ENCODE results near the gene MUC5B. TPM values are rescaled to one million over a fixed set of nuclear protein-coding genes. Genes with fewer than 3 reads are reported as not detected.

Gene MUC5B
- total RNA-seq, 1 donor from 2014 or later = 0.25 TPM

DNA sequence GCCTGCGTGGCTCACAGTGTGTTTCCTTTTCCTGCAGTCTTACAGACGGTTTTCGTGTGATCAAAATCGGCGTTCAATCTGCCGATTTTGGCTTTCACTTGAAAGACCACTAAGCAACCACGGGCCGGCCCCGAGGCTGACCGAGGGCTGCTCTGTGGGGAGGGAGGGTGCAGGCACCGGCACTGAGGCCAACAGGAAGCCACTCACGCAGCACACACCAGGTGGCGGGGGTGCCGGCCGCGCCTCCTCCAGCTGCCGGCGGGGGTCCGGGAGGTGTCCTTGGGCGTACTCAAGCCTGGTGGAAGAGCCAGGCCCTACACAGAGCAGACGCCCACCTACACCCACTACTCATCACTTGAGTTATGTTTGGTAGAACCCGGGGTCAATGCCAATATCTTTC lies 72.2 kb downstream of the MUC5B start:
- H3K9me3 ChIP-seq = no peaks in the 10 kb centered on the region
- intact Hi-C loops (cut with DNase I) = no loop called here
- DNase-seq (ENCODE audit: extremely low spot score in 2 of 2) = no peak
- TF ChIP-seq POLR2A (IDR thresholded peaks at IDR 0.05) (no peak), POLR2AphosphoS5 (IDR thresholded peaks at IDR 0.05; ENCODE audit: insufficient read depth in 1 of 2, low read depth in 1 of 2) (no peak)
- H3K4me3 ChIP-seq = no peak overlapping the region
- peaks cover 0 to 38% of the 10 kb centered on the region in 2 donors for H3K36me3 ChIP-seq
- no peak overlapping the region for H3K27ac ChIP-seq
- no peaks in the 10 kb centered on the region for H3K27me3 ChIP-seq
- H3K4me1 ChIP-seq = peaks cover 42% of the 10 kb centered on the region

DNA sequence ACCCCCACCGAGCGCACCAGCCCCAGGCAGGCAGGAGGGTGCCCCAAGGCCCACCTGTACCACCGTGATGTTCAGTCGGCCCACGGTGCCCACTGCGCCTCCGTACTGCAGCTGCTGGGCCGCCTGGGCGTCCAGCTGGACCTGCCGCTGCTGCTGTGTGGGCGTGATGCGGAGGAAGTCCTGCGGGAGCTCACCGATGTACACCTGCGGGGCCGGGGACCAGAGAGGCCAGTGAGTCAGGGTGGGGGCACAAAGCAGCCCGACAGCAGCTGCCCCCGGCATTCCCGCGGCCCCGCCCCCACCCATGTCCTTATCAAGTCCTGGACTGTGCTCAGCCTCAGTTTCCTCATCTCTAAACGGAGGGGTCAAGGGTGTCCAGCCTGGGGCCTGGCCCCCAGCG lies 72.7 kb downstream of the MUC5B start:
- H3K36me3 ChIP-seq = peaks cover 0 to 33% of the 10 kb centered on the region in 2 donors
- DNase-seq (ENCODE audit: extremely low spot score in 2 of 2) = no peak
- intact Hi-C loops (cut with DNase I) = no loop called here

DNA sequence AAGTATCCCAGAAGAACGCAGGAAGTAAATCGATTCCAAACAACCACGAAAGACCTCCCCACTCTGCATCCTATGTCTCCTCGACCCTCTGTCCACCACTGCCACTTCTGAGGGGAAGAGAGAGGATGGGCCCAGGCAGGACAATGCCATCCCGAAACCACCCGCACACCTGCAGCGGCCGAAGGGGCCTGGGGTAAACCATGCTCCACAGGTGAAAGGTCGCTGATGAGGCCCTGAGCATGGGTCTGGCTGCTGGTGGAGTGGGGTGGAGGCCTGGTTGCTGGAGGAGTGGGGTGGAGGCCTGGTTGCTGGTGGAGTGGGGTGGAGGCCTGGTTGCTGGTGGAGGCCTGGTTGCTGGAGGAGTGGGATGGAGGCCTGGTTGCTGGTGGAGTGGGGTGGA lies 73.4 kb downstream of the MUC5B start:
- TF ChIP-seq POLR2A (IDR thresholded peaks at IDR 0.05) = no peak
- TF ChIP-seq, protein P1, sequence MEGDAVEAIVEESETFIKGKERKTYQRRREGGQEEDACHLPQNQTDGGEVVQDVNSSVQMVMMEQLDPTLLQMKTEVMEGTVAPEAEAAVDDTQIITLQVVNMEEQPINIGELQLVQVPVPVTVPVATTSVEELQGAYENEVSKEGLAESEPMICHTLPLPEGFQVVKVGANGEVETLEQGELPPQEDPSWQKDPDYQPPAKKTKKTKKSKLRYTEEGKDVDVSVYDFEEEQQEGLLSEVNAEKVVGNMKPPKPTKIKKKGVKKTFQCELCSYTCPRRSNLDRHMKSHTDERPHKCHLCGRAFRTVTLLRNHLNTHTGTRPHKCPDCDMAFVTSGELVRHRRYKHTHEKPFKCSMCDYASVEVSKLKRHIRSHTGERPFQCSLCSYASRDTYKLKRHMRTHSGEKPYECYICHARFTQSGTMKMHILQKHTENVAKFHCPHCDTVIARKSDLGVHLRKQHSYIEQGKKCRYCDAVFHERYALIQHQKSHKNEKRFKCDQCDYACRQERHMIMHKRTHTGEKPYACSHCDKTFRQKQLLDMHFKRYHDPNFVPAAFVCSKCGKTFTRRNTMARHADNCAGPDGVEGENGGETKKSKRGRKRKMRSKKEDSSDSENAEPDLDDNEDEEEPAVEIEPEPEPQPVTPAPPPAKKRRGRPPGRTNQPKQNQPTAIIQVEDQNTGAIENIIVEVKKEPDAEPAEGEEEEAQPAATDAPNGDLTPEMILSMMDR (IDR thresholded peaks at IDR 0.05) = no peak
- TF ChIP-seq POLR2AphosphoS5 (IDR thresholded peaks at IDR 0.05; ENCODE audit: insufficient read depth in 1 of 2, low read depth in 1 of 2) = no peak
- peaks cover 54% of the 10 kb centered on the region for H3K4me1 ChIP-seq
- no peak overlapping the region for H3K4me3 ChIP-seq
- no peaks in the 10 kb centered on the region for H3K9me3 ChIP-seq
- no peak overlapping the region for H3K27ac ChIP-seq
- H3K27me3 ChIP-seq = no peaks in the 10 kb centered on the region
- peaks cover 0 to 27% of the 10 kb centered on the region in 2 donors for H3K36me3 ChIP-seq
- DNase-seq (ENCODE audit: extremely low spot score in 2 of 2) = no peak
- intact Hi-C loops (cut with DNase I) = no loop called here

More for the DNA sequence above, 72.7 kb downstream of the MUC5B start:
- TF ChIP-seq, protein P1 (IDR thresholded peaks at IDR 0.05) = no peak
- TF ChIP-seq POLR2AphosphoS5 (IDR thresholded peaks at IDR 0.05; ENCODE audit: insufficient read depth in 1 of 2, low read depth in 1 of 2) = no peak
- TF ChIP-seq POLR2A (IDR thresholded peaks at IDR 0.05) = no peak
- H3K27me3 ChIP-seq = no peaks in the 10 kb centered on the region
- no peak overlapping the region for H3K4me3 ChIP-seq
- no peaks in the 10 kb centered on the region for H3K9me3 ChIP-seq
- H3K27ac ChIP-seq = no peak overlapping the region
- peaks cover 47% of the 10 kb centered on the region for H3K4me1 ChIP-seq

DNA sequence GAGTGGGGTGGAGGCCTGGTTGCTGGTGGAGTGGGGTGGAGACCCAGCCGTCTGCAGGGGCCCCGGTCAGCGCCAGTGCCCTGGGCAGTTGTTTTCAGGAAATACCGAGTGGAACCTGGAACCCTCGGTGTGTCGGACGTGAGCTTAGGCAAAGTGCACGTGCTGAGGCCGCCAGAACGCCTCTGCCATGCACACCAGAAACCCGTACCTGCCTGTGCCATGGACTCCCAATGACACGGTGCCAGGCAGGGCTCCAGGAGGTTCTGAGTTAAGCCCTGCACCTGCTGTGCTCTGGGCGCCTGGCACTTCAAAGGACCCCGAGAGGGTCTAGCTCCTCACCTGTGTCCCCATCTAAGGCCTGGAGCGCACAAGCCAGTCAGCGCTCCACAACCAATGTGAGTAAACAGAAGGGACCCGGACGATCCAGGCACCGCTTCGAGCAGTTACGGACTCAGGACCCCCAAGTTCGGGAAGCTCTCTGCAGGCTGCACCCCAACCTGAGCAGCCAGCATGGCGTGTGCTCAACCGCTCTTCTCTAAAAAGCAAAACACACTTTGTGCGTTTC lies 74.2 kb downstream of the MUC5B start:
- H3K9me3 ChIP-seq = no peaks in the 10 kb centered on the region
- intact Hi-C loops (cut with DNase I) = no loop called here
- no peak for TF ChIP-seq POLR2AphosphoS5 (IDR thresholded peaks at IDR 0.05; ENCODE audit: insufficient read depth in 1 of 2, low read depth in 1 of 2)
- TF ChIP-seq POLR2A (IDR thresholded peaks at IDR 0.05) = no peak
- TF ChIP-seq, protein P1 (IDR thresholded peaks at IDR 0.05) = no peak
- no peak overlapping the region for H3K4me3 ChIP-seq
- peaks cover 0 to 27% of the 10 kb centered on the region in 2 donors for H3K36me3 ChIP-seq
- peaks cover 58% of the 10 kb centered on the region for H3K4me1 ChIP-seq
- DNase-seq (ENCODE audit: extremely low spot score in 2 of 2) = no peak
- no peak overlapping the region for H3K27ac ChIP-seq
- H3K27me3 ChIP-seq = no peaks in the 10 kb centered on the region

DNA sequence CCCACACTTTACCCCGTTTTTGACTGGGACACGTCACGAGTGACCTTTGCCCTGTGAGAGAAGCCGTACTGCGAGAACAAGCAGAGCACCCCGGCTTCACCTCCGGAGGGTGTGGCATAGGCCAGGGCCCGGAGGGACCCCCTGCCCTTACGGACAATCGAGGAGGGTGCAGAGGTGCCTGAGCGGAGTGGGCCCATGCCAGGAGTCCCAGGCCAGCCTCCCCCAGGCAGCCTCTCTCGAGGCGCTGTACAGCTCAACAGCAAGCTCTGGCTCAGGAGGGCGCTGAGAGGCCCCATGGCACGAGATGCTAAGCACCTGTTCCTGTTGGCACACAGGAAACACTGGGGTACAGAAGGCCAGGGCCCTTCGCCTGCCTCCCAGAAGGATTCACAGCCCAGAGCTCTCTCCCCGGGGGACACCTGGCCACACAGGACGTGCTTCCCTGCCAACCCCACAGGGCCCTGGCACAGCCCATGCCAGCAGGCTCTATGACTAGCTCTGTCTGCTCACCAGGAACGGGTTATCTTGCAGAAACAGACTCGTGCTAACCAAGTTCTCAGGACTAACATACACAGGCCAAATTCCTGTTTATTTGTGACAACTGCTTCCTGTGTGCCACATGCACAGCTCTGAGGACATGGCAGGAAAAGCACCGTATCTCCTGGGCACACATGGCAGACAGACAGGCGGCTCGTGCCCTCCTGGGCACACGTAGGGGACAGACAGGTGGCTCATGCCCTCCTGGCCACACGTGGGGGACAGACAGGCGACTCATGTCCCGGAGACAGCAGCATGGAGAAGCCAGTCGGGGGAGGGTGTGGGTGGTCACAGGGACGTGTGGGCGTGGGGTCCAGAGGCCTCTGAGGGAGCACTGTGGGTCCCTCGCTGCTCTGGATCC lies 75.0 kb downstream of the MUC5B start:
- intact Hi-C loops (cut with DNase I) = no loop called here
- H3K27me3 ChIP-seq = no peaks in the 10 kb centered on the region
- H3K4me3 ChIP-seq = no peak overlapping the region
- H3K27ac ChIP-seq = no peak overlapping the region
- TF ChIP-seq, protein P1 (IDR thresholded peaks at IDR 0.05) = no peak
- TF ChIP-seq POLR2A (IDR thresholded peaks at IDR 0.05) (no peak), POLR2AphosphoS5 (IDR thresholded peaks at IDR 0.05; ENCODE audit: insufficient read depth in 1 of 2, low read depth in 1 of 2) (no peak)
- peaks cover 0 to 24% of the 10 kb centered on the region in 2 donors for H3K36me3 ChIP-seq
- no peak for DNase-seq (ENCODE audit: extremely low spot score in 2 of 2)
- H3K4me1 ChIP-seq = peaks cover 58% of the 10 kb centered on the region
- H3K9me3 ChIP-seq = no peaks in the 10 kb centered on the region

All from vagina (tissue), 2 donors.